Measurements from ENCODE around the gene CLSTN1. TPM values are rescaled to one million over a fixed set of nuclear protein-coding genes. Genes with fewer than 3 reads are reported as not detected.
"Not testable (repeated sequence)": the region's sequence is repeated elsewhere in the genome, so short reads cannot be mapped to it uniquely, and the experiment has no call there.

The CLSTN1 gene
- total RNA-seq, 2 donors from 2014 or later, result 62.5 to 64.1 TPM

DNA sequence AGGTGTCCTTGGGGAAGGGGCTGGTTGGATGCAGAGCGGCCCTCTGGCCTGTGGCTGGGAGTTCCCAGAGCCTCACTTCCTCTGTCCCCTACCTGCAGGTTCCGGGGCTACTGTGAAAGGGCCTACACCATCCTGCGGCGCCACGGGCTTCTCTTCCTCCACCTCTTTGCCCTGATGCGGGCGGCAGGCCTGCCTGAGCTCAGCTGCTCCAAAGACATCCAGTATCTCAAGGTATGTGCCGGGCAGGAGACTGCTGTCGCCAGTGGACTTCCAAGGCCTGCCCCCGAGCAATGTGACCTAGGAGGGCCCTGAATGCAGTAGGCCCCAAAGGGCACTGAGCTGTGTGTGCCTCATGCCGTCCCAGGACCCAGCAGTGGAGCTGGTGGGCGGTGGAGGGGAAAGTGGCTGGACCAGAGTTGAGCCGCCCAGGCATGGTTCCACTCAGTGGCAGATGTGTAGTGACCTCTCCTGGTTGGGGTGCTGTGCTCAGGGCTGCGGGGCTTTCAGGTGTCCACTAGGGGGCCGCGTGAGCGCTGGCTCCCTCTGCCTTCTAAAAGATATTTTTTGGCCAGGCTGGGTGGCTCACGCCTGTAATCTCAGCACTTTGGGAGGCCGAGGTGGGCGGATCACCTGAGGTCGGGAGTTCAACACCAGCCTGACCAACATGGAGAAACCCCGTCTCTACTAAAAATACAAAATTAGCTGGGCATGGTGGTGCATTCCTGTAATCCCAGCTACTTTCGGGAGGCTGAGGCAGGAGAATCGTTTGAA is 98.9 kb downstream of the CLSTN1 start:
- intact Hi-C loops (cut with DNase I), result loop anchor here in 1 of 2 donors (10.0 kb wide), 1 partner anchor 140 kb away; no protein-coding TSS in a partner anchor
- DNase-seq, result no peak
- peak; percentile 50 to 61 for ATAC-seq

DNA sequence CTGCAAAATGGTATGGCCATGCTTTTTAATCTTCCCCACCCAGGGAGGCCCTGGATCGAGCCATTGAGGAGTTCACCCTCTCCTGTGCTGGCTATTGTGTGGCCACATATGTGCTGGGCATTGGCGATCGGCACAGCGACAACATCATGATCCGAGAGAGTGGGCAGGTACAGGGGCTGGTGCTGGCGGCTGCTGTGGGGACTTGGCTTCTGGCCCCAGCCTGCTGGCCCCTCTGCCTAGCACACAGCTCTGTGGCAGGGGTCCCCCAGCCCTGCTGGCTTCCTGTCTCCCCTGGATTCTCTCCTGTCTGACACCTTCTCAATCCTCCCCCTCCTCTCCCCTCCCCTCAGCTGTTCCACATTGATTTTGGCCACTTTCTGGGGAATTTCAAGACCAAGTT is 99.8 kb downstream of the CLSTN1 start:
- DNase-seq (no peak), ATAC-seq (no peak)
- intact Hi-C loops (cut with DNase I), result loop anchor here in 1 of 2 donors (10.0 kb wide), 1 partner anchor 141 kb away; no protein-coding TSS in a partner anchor

DNA sequence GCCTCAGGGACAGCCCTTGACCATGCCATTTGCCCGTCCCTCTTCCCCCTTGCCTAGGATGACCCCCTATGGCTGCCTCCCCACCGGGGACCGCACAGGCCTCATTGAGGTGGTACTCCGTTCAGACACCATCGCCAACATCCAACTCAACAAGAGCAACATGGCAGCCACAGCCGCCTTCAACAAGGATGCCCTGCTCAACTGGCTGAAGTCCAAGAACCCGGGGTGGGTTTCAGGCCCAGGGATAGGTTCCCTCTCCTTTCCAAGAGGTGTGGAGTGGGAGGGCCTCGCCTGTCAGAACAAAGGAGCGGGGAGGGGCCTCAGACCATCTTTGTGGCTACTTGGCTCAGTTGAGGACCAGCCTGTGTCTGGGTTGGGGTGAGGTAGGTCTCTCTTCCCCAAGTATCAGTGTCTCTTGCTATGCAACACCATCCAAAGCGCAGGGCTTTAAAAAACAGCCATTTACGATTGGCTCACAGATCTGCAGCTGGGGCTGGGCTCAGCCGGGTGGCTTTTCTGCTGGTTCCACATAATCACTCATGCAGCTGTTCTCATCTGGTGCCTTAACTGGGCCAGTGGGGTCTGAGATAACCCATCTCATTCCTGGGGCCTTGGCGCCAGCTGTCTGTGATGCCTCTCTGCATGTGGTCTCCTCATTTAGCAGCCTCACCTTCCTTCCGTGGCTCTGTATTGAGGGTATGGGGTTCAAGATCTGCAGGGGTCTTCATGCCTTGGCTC is 100.5 kb downstream of the CLSTN1 start:
- ATAC-seq (no peak), DNase-seq (no peak)
- intact Hi-C loops (cut with DNase I), result loop anchor here in 1 of 2 donors (10.0 kb wide), 1 partner anchor 142 kb away; no protein-coding TSS in a partner anchor

DNA sequence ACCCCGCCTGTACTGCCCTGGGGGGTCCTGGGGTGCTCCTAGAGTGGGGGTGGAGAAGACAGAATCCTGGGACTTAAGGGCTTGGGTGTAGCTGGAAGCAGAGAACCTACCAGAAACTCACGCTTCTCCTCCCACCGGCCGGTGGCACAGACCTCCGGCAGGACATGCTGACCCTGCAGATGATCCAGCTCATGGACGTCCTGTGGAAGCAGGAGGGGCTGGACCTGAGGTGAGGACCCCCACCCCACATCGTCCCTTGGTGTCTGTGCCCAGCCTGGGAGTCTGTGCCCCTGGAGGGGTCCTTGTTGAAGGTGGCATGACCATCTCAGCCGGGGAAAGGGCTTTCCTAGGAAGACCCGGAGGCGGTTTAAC is 101.4 kb downstream of the CLSTN1 start:
- intact Hi-C loops (cut with DNase I), result loop anchor here in 1 of 2 donors (10.0 kb wide), 1 partner anchor 142 kb away; no protein-coding TSS in a partner anchor
- ATAC-seq (no peak), DNase-seq (no peak)

DNA sequence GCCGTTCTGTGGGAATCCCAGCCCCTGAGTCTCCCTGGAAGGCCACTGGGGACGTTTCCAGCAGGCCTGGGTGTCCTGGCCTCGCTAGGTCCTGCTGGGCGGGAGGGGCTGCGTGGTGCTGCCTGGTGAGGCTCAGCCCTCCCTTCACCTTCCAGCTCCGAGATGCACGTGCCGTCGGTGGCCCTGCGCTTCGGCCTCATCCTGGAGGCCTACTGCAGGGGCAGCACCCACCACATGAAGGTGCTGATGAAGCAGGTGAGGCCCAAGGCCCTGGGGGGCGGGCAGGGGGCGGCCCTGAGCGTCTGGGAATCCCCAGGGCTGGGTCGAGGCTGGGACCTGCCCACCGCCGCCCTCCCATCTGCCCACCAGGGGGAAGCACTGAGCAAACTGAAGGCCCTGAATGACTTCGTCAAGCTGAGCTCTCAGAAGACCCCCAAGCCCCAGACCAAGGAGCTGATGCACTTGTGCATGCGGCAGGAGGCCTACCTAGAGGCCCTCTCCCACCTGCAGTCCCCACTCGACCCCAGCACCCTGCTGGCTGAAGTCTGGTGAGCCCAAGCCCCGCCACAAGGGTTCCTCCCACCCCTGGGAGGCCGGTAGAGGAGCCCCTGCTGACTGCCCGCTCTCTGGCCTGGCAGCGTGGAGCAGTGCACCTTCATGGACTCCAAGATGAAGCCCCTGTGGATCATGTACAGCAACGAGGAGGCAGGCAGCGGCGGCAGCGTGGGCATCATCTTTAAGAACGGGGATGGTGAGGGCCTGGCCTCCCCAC is 102.0 kb downstream of the CLSTN1 start:
- no peak for DNase-seq
- intact Hi-C loops (cut with DNase I), result loop anchor here in 1 of 2 donors (10.0 kb wide), 1 partner anchor 143 kb away; no protein-coding TSS in a partner anchor

DNA sequence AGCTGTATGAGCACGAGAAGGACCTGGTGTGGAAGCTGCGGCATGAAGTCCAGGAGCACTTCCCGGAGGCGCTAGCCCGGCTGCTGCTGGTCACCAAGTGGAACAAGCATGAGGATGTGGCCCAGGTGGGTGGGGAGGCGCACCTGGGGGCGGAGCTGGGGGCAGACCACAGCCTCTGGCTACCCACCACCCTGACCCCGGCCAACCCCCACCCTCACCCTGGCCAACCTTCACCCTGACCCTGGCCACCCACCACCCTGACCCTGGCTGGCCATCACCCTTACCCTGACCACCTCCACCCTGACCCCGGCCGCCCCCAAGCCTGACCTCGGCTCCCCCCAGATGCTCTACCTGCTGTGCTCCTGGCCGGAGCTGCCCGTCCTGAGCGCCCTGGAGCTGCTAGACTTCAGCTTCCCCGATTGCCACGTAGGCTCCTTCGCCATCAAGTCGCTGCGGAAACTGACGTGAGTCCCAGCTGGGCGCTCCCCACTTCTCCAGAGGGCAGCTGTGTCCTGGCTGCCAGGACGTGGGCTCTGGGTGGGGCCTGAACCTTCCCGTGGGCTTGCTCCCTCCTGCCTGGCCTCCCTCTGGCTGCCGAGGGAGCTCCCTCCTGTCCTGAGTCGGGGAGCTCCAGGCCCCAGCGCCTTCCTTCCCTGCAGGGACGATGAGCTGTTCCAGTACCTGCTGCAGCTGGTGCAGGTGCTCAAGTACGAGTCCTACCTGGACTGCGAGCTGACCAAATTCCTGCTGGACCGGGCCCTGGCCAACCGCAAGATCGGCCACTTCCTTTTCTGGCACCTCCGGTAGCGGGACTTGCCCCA is 102.8 kb downstream of the CLSTN1 start:
- DNase-seq, result no peak
- intact Hi-C loops (cut with DNase I), result loop anchor here in 1 of 2 donors (10.0 kb wide), 1 partner anchor 144 kb away; no protein-coding TSS in a partner anchor

More for the DNA sequence above, 102.0 kb downstream of the CLSTN1 start:
- ATAC-seq, result no peak

DNA sequence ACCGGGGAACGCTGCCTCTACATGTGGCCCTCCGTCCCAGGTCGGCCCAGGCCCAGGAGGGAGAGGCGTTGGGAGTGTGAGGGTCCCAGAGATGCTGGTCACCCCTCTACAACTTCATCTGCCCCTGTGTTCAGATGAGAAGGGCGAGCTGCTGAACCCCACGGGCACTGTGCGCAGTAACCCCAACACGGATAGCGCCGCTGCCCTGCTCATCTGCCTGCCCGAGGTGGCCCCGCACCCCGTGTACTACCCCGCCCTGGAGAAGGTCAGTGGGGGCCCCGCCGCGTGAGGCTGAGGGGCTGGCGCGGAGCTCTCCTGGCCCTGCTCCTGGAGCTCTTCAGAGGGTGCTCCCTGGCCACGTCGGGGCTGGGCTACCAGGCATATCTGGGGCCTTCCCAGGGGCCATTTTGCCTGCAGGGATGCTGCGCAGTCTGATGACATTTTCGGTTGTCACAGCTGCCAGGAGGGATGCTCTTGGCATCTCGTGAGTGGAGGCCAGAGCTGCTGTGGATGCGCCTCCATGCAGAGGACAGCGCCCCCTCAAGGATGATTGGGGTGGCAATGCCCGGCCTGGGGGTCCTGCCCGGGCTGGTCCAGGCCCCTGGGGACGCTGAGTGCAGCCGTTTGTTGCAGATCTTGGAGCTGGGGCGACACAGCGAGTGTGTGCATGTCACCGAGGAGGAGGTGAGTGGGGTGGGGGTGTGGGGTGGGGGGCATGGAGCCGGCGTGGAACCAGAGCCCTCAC is 103.6 kb downstream of the CLSTN1 start:
- no peak for DNase-seq
- intact Hi-C loops (cut with DNase I), result loop anchor here in 1 of 2 donors (10.0 kb wide), 1 partner anchor 145 kb away; no protein-coding TSS in a partner anchor

More for the DNA sequence above, 102.8 kb downstream of the CLSTN1 start:
- no peak for ATAC-seq

DNA sequence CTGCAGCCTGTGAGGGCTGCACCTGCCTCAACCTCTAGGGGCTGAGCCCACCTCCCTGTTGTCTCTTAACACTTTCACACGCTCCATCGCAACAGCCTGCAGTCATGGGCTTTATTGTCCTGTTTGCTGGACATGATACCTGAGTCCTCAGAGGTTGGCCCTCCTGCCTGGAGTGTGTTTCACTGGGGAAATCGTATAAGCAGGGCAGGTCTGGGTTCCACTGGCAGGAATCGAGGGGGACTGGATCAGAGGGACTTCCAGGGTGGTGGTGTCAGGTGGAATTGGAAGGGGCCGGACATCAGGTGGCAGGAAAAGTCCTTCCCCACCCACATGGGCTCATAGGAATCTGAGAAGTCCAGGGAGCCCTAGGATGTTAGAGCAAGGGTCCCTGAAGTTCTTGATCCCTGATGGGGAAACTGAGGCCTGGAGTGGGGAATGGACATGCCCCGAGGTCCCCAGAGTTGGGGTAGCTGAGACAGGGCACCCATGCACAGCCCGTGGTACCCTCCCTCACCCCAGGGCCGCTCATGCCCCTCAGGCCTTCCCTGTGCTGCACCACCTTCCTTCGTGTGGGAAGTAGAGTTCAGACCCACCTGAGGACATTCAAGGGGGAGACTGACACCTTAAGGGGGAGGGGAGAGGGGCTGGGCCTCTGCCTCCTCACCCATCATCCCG is 105.6 kb downstream of the CLSTN1 start:
- ATAC-seq (no peak), DNase-seq (no peak)
- intact Hi-C loops (cut with DNase I), result no loop called here

More for the DNA sequence above, 103.6 kb downstream of the CLSTN1 start:
- no peak for ATAC-seq

DNA sequence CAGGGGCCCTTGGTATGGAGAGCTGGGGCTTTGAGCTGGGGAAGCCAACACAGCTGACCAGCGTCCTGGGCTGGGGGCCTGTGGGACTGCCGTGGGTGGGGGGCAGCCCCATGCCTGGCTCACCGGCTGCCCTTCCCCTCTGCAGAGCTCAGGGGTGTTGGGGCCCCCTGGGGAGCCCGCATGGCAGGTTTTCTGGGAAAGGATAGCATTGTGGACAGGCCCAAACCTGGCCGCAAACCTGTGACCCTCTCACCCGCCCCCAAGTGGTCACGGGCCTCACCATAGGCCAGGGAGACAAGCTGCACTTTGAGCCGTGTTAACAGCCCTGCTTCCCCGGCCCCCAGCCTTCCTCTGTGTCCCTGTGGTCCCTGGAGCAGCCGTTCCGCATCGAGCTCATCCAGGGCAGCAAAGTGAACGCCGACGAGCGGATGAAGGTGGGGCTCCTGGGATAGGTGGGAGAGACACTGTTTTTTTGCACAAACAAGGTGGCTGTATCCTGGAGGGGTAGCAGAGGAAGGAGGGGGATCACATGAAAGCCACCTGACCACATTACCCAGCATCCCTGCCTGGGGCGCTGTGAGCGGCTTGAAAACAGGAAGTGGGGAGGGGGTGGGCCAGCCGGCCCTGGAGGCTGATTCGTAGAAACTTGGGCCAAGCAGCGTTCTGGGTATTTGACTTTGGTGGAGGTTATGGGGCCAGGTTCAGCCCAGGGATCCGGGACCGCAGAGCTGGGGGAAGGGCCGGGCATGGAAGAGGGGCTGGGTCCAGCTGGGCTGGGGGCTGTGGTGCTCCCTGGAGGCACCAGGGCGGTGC is 106.4 kb downstream of the CLSTN1 start:
- peak; percentile 36 to 82 for ATAC-seq
- DNase-seq, result peak; percentile 60
- intact Hi-C loops (cut with DNase I), result no loop called here

DNA sequence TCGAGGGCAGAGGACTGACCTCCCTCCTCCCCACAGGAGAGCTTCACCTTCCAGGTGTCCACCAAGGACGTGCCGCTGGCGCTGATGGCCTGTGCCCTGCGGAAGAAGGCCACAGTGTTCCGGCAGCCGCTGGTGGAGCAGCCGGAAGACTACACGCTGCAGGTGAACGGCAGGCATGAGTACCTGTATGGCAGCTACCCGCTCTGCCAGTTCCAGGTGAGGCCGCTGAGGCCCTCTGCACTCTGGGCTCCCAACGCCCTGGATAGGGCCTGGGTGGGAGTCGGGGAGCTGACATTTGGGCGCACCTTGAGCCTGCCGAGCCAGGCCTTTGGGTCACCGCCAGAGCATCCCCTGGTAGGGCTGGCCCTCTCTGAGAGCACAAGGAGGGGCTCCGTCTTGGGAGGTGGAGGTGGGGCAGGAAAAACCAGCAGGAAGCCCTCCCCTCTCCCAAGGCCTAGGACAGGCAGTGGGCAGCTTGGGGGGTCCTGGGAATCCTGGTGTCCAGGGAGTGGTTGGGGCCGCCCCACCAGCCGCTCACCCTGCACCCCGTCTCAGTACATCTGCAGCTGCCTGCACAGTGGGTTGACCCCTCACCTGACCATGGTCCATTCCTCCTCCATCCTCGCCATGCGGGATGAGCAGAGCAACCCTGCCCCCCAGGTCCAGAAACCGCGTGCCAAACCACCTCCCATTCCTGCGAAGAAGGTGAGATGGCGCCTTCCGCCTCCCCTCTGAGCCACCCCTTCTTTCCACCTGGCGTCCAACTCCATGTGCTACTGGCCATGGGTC is 107.2 kb downstream of the CLSTN1 start:
- no peak for DNase-seq
- ATAC-seq, result no peak
- intact Hi-C loops (cut with DNase I), result no loop called here

DNA sequence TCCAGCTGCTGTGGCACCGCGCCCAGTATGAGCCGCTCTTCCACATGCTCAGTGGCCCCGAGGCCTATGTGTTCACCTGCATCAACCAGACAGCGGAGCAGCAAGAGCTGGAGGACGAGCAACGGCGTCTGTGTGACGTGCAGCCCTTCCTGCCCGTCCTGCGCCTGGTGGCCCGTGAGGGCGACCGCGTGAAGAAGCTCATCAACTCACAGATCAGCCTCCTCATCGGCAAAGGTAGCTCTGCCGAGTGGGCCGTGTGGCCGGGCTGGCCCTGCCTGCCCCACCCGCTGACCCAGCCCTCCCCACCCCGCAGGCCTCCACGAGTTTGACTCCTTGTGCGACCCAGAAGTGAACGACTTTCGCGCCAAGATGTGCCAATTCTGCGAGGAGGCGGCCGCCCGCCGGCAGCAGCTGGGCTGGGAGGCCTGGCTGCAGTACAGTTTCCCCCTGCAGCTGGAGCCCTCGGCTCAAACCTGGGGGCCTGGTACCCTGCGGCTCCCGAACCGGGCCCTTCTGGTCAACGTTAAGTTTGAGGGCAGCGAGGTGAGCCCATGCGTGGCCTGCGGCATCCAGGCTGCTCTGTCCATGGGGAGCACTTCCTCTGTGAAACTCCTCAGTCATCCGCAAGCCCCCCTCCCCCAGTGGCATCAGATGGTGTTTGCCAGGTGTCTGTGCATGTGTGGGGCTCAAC is 108.1 kb downstream of the CLSTN1 start:
- no peak for ATAC-seq
- no peak for DNase-seq
- intact Hi-C loops (cut with DNase I), result no loop called here

DNA sequence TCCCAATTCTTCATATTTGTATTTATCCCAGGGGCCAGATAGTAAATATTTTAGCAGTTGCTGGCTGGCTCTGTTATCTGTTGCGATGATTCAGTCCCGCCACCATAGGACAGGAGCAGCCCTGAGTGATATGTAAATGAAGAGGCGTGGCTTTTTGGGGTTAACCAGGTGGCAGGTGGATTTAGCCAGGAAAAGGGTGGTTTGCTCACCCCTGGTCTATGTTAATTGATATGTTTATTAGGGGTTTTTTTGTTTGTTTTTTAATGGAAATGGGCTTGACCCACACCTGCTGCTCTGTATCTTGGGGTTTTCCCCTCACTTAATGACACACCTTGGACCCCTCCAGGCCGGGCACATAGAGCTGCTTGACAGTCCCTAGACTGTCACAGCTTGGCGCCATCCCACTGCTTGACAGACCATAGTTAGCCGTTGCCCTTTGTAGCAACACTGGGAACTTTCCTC is 109.5 kb downstream of the CLSTN1 start:
- intact Hi-C loops (cut with DNase I), result no loop called here
- DNase-seq (no peak), ATAC-seq (no peak)

DNA sequence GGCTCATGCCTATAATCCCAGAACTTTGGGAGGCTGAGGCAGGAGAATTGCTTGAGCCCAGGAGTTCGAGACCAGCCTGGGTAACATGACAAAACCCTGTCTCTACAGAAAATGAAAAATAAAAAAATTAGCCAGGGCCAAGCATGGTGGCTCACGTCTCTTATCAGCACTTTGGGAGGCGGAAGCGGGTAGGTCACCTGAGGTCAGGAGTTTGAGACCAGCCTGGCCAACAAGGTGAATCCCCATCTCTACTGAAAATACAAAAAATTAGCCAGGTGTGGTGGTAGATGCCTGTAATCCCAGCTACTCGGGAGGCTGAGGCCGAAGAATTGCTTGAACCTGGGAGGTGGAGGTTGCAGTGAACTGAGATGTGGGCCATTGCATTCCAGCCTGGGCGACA is 111.0 kb downstream of the CLSTN1 start:
- ATAC-seq; intact Hi-C loops (cut with DNase I); DNase-seq: not testable (repeated sequence)

DNA sequence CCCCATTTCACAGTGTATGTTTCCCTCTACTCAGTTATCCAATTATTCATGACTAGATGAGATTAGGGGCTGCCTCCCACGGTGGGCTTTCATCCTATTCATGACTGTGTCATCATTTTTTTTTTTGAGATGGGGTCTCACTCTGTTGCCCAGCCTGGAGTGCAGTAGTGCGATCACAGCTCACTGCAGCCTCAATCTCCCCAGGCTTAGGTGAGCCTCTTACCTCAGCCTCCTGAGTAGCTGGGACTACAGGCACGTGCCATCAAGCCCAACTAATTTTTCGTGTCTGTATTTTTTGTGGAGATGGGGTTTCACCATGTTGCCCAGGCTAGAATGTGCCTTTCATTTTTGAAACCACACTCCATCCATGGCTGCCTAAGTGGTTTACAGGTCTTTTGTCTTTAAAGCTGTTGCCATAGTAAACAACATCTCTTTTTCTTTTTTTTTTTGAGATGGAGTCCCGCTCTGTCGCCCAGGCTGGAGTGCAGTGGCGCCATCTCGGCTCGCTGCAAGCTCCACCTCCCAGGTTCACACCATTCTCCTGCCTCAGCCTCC is 112.2 kb downstream of the CLSTN1 start:
- intact Hi-C loops (cut with DNase I), result no loop called here
- ATAC-seq (no peak), DNase-seq (no peak)

DNA sequence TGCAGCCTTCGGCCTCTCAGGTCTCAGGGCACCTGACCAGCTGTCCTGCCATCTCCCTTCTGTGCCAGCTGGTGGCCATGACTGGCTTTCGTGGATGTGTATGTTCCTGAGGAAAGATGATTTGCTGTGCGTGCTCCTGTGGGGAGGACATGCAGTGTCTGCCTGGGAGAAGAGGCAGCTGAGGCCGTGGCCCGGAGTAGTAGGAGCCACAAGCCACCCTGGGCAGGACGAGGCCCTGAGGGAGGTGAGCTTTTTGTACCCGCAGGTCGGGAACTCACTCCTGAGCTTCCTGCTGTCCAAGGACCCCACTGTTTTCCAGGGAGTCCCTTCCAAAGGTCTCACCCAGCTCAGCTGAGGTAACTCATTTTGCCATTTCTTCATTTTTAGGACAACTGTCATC is 113.7 kb downstream of the CLSTN1 start:
- intact Hi-C loops (cut with DNase I), result no loop called here
- no peak for ATAC-seq
- DNase-seq, result no peak
